ENCODE results near the gene CATSPERZ.
A peak's percentile ranks its signal among the peaks of the same experiment; 100 is the strongest.

CATSPERZ gene

GRCh38 chr11:64268025-64268892 lies 31.9 kb upstream of the CATSPERZ start:
- peaks cover 35% of the 10 kb centered on the region for H3K36me3 Mint-ChIP-seq (ENCODE audit: insufficient read depth)
- DNase-seq, result no peak
- ATAC-seq (replicated peaks), result no peak
- H3K4me3 Mint-ChIP-seq, result peak overlapping the region; percentile 96 to 97
- H3K27ac Mint-ChIP-seq, result peak overlapping the region; percentile 96 to 98
- no peaks in the 10 kb centered on the region for H3K9me3 Mint-ChIP-seq
- peaks cover 18 to 24% of the 10 kb centered on the region in 2 donors for H3K4me1 Mint-ChIP-seq (ENCODE audit: low read depth in 2 of 2)
- no peaks in the 10 kb centered on the region for H3K27me3 Mint-ChIP-seq

- no peak for ATAC-seq (replicated peaks)
- Mint-ChIP-seq H3K27me3 (no peaks in the 10 kb centered on the region), H3K27ac (peak overlapping the region; percentile 96 to 98), H3K4me3 (peak overlapping the region; percentile 96 to 97), H3K4me1 (ENCODE audit: low read depth in 2 of 2) (peaks cover 18 to 24% of the 10 kb centered on the region in 2 donors), H3K36me3 (ENCODE audit: insufficient read depth) (peaks cover 37% of the 10 kb centered on the region), H3K9me3 (no peaks in the 10 kb centered on the region)
- peak in 1 of 3 experiments; percentile 29 for DNase-seq
Measured at GRCh38 chr11:64268893-64269539, 31.1 kb upstream of the CATSPERZ start.

GRCh38 chr11:64269540-64270220 lies 30.5 kb upstream of the CATSPERZ start:
- H3K4me3 Mint-ChIP-seq, result peak overlapping the region; percentile 96 to 97
- peak overlapping the region; percentile 96 to 98 for H3K27ac Mint-ChIP-seq
- no peaks in the 10 kb centered on the region for H3K27me3 Mint-ChIP-seq
- peaks cover 37% of the 10 kb centered on the region for H3K36me3 Mint-ChIP-seq (ENCODE audit: insufficient read depth)
- ATAC-seq (replicated peaks), result peak; percentile 75
- DNase-seq, result peak; percentile 96 to 97 (median 97)
- no peaks in the 10 kb centered on the region for H3K9me3 Mint-ChIP-seq
- peaks cover 18 to 24% of the 10 kb centered on the region in 2 donors for H3K4me1 Mint-ChIP-seq (ENCODE audit: low read depth in 2 of 2)

GRCh38 chr11:64275031-64275800 lies 24.9 kb upstream of the CATSPERZ start:
- H3K27me3 Mint-ChIP-seq, result no peaks in the 10 kb centered on the region
- H3K4me1 Mint-ChIP-seq (ENCODE audit: low read depth in 2 of 2), result peaks cover 2 to 7% of the 10 kb centered on the region in 2 donors
- no peaks in the 10 kb centered on the region for H3K9me3 Mint-ChIP-seq
- no peak for ATAC-seq (replicated peaks)
- peaks cover 50% of the 10 kb centered on the region for H3K36me3 Mint-ChIP-seq (ENCODE audit: insufficient read depth)
- H3K4me3 Mint-ChIP-seq, result no peak overlapping the region
- no peak for DNase-seq
- no peak overlapping the region for H3K27ac Mint-ChIP-seq

- H3K27me3 Mint-ChIP-seq, result no peaks in the 10 kb centered on the region
- H3K27ac Mint-ChIP-seq, result no peak overlapping the region
- no peak for DNase-seq
- no peak for ATAC-seq (replicated peaks)
- H3K9me3 Mint-ChIP-seq, result no peaks in the 10 kb centered on the region
- peaks cover 46% of the 10 kb centered on the region for H3K36me3 Mint-ChIP-seq (ENCODE audit: insufficient read depth)
- peaks cover 0 to 5% of the 10 kb centered on the region in 2 donors for H3K4me1 Mint-ChIP-seq (ENCODE audit: low read depth in 2 of 2)
- H3K4me3 Mint-ChIP-seq, result no peak overlapping the region
Measured at GRCh38 chr11:64275841-64276240, 24.3 kb upstream of the CATSPERZ start.

GRCh38 chr11:64276653-64277431 lies 23.3 kb upstream of the CATSPERZ start:
- peak overlapping the region in 1 of 2 donors; percentile 60 for H3K27ac Mint-ChIP-seq
- H3K4me1 Mint-ChIP-seq (ENCODE audit: low read depth in 2 of 2), result peaks cover 0 to 5% of the 10 kb centered on the region in 2 donors
- H3K9me3 Mint-ChIP-seq, result no peaks in the 10 kb centered on the region
- H3K27me3 Mint-ChIP-seq, result no peaks in the 10 kb centered on the region
- DNase-seq, result no peak
- no peak overlapping the region for H3K4me3 Mint-ChIP-seq
- no peak for ATAC-seq (replicated peaks)
- H3K36me3 Mint-ChIP-seq (ENCODE audit: insufficient read depth), result peaks cover 39% of the 10 kb centered on the region

GRCh38 chr11:64278576-64279190 lies 21.5 kb upstream of the CATSPERZ start:
- ATAC-seq (replicated peaks) (no peak), DNase-seq (no peak)
- Mint-ChIP-seq H3K27me3 (no peaks in the 10 kb centered on the region), H3K4me1 (ENCODE audit: low read depth in 2 of 2) (peaks cover 0 to 8% of the 10 kb centered on the region in 2 donors), H3K9me3 (no peaks in the 10 kb centered on the region), H3K27ac (no peak overlapping the region), H3K36me3 (ENCODE audit: insufficient read depth) (peaks cover 35% of the 10 kb centered on the region), H3K4me3 (no peak overlapping the region)

GRCh38 chr11:64281957-64282770 lies 18.0 kb upstream of the CATSPERZ start:
- H3K4me3 Mint-ChIP-seq, result no peak overlapping the region
- ATAC-seq (replicated peaks) (no peak), DNase-seq (no peak)
- peaks cover 14 to 22% of the 10 kb centered on the region in 2 donors for H3K4me1 Mint-ChIP-seq (ENCODE audit: low read depth in 2 of 2)
- H3K36me3 Mint-ChIP-seq (ENCODE audit: insufficient read depth), result peaks cover 49% of the 10 kb centered on the region
- H3K27ac Mint-ChIP-seq, result peak overlapping the region in 1 of 2 donors; percentile 99
- H3K27me3 Mint-ChIP-seq, result no peaks in the 10 kb centered on the region
- no peaks in the 10 kb centered on the region for H3K9me3 Mint-ChIP-seq

GRCh38 chr11:64283092-64283491 lies 17.1 kb upstream of the CATSPERZ start:
- Mint-ChIP-seq H3K36me3 (ENCODE audit: insufficient read depth) (peaks cover 46% of the 10 kb centered on the region), H3K27ac (peak overlapping the region; percentile 97 to 99)
- ATAC-seq (replicated peaks), result no peak

GRCh38 chr11:64284048-64284961 lies 15.9 kb upstream of the CATSPERZ start, which contains the start of gene BAD:
BAD (minus strand) TSS chr11:64284665; CDS start chr11:64284368, 297 bp downstream.
- no peaks in the 10 kb centered on the region for H3K9me3 Mint-ChIP-seq
- peaks cover 48% of the 10 kb centered on the region for H3K36me3 Mint-ChIP-seq (ENCODE audit: insufficient read depth)
- DNase-seq (peak; percentile 86 to 88 (median 87)), ATAC-seq (replicated peaks) (peak; percentile 78)
- peak within 1 kb of the TSS; percentile 97 to 99 for H3K27ac Mint-ChIP-seq
- peak within 1 kb of the TSS; percentile 88 to 90 for H3K4me3 Mint-ChIP-seq
- H3K27me3 Mint-ChIP-seq, result no peaks in the 10 kb centered on the region
- H3K4me1 Mint-ChIP-seq (ENCODE audit: low read depth in 2 of 2), result peaks cover 14 to 22% of the 10 kb centered on the region in 2 donors

More at GRCh38 chr11:64283092-64283491, 17.1 kb upstream of the CATSPERZ start:
- DNase-seq, result no peak
- Mint-ChIP-seq H3K4me3 (peak overlapping the region; percentile 88 to 90), H3K27me3 (no peaks in the 10 kb centered on the region), H3K9me3 (no peaks in the 10 kb centered on the region), H3K4me1 (ENCODE audit: low read depth in 2 of 2) (peaks cover 14 to 22% of the 10 kb centered on the region in 2 donors)
